GM03348 (cell line): ENCODE data around the gene ZNF175.
"Not testable (repeated sequence)": the region's sequence is repeated elsewhere in the genome, so short reads cannot be mapped to it uniquely, and the experiment has no call there.

Experiments
- DNase-seq: peaks from one replicate; pipeline ENCODE4 v3.0.0; 2012; ENCODE audit warnings: low spot score

ZNF175 gene

DNA sequence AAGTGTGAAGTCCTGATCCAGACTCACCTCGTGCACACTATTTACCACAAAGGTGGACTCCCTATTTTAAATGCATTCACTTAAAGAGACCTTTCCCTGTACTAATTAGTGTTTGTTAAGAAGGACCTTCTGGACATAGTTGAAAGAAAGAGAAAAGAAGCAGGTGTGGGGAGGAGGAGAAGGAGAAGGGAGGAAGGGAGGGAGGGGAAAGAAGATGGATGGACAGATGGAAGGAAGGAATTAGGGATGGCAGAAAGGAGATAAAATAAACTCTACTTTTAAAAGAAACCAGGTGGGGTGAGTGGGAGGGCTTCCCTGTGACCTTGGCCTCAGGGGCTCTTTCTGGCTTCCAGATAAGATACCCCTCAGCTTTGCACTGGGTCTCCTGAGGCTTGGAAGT lies 21.4 kb downstream of the ZNF175 start:
- no peak for DNase-seq

DNA sequence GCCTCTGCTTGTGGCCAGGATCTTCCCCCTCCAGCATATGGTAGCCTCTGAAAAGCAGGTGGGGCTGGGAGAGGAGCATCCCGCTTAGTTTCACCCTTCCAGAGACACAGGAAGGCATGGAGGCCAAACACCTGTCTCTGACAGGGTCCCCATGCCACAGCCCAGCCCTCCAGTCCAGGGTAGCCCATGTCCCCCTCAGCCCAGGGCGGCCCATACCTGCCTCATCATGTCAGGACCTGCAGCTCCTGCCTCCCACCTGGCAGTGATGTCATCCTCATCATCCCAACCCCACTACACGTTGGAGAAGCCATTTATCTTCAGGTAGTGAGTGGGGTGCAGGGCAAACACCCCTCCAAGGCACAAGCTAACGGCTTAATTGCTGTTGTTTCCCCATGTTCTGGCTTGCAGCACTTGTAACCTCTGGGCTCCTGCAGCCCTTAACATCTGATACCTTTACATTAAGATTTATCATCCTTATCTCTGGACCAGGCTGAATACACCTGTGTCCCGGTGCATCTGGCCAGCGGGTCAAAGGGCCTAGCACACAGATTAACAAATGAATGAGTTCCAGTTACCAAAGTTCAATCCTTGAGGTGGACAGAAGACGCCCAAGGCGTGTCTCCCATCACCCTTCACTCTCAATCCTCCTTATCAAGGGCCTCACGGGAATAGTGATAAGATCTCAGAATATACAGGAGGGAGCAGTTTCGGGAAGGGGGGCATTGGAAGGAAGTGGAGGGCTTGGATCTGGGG lies 22.2 kb downstream of the ZNF175 start:
- no peak for DNase-seq

DNA sequence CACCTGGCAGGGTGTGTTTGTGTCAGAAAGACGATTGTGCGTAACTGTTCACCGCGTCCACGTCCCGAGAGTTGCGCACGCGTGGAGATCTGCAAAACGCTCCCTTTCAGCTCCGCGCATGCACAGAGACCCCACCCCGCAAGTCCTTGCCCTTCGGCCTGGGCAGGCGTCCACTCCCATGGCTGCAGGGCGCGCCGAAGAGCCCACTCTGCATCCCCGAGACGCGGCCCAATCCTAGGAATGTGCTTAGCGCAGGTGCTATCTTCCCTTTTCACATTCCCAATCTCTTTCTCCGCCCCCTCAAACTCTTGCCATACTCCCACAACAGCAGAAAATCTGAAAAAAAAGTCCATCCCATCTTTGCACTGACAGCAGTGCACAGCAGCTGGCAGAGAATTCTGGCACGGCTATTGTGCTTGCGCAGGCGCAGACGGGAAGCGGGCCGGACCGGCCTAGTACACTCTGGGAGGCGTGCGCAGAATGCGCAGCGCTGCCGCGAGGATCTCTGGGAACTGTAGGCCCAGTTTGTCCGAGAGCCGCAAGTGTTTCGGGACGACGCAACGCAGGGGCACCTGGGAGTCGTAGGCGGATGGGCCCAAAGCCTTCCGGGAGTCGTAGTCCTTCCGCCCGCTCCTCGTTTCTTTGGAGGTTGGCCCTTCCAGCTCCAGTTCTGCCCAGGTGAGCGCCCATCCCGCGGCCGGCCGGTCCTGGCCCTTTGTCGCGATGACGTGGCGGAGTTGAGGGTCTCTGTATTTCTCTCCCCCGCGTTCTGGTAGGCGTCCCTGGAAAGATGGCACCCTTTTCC lies 23.1 kb downstream of the ZNF175 start:
- peak; percentile 99 for DNase-seq

DNA sequence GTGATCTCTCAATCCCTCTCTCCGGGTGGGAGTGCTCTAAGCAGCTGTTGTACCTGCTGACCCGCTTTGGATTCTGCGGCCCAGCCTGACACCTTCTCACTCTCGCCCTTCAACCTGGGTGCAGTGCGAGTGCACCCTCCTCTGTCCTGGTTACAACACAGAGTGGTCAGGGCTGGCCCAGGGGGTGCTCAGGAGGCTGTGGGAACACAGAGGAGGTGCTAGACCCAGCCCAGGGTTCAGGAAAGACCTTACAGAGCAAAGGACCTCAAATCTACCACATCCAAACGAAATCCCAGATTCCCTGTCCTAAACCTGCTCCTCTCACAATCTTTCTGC lies 23.7 kb downstream of the ZNF175 start:
- DNase-seq, result no peak

DNA sequence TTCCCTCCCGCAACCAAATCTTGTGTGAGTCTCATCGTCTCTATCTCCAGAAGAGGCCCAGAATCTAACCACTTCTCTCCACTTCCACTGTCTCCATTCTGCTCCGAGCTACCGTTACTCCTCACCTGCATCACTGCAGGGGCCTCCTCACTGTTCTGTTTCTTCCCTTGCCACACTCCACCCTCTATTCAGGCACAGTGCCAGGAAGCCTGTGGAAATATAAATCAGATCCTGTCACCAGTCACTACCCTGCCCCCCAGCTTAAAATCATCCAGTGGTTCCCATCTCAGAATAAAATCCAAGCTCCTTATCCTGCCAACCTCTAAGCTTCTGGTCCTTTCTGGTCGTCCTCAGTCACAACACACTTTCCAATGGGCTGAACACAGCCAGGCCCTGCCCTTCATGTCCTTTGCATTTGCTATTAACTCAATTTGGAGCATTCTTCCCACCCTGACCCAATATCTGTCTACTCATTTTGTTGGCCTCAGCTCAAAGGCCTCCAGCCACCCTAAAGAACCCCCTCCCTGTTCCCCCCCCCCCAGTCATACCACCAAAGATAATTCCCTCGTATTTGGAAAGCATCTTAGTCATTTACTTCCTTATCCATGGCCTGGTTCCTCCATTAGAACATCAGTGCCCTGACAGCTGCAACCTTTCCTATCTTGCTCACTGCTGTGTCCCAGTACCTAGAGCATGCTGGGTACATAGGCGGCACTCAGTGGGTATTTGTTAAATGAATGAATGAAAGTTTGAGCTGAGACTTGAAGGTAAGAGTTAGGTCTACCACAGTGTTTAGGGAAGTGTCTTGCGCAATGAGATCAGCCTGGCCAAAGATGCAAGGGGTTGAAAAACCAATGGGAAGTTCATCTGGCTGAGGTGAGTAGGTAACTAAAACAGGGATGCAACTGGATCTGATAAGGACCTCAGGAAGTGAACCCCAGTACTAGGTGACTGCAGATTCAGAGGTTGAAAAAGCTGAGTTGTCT lies 24.4 kb downstream of the ZNF175 start:
- DNase-seq, result no peak

DNA sequence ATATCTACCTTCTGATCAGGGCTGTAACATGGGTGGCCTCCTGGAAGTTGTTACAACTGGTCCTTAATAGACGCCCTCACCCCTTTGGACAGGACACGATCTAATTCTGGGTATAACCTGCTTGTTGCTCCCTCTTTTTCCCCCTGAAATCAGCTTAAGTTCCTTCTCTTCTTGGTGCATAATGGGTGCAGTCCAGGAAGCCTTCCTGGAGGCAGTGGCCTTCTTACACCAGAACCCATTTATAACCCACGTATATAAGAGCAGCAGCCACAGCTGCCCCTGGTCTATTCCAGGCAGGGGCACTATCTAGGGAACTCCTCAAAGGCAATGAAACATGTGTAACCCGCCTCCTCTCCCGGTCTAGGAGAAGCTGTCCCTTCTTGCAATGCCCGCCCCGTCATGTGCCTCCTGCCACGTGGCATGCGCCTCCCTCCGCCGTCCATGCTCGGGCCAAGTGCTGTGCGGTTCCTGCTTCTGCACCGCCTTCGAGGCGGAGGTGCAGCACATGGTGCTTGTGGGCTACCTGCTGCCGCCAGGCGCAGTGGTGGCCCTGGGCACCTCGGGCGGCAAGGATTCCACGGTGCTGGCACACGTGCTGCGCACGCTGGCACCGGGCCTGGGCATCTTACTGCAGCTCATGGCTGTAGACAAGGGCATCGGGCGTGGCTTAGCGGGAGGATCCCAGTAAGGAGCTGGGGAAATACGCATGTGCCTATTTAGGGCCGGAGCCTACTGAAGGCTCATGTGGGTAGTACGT lies 27.3 kb downstream of the ZNF175 start:
- DNase-seq, result no peak

DNA sequence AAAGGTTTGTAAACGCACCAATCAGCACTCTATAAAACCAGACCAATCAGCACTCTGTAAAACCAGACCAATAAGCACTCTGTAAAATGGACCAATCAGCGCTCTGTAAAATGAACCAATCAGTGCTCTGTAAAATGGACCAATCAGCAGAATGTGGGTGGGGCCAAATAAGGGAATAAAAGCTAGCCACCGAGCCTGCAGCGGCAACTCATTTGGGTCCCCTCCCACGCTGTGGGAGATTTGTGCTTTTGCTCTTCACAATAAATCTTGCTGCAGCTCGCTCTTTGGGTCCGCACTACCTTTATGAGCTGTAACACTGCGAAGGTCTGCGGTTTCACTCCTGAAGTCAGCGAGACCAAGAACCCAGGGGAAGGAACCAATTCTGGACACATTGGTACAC lies 28.0 kb downstream of the ZNF175 start:
- no peak for DNase-seq

DNA sequence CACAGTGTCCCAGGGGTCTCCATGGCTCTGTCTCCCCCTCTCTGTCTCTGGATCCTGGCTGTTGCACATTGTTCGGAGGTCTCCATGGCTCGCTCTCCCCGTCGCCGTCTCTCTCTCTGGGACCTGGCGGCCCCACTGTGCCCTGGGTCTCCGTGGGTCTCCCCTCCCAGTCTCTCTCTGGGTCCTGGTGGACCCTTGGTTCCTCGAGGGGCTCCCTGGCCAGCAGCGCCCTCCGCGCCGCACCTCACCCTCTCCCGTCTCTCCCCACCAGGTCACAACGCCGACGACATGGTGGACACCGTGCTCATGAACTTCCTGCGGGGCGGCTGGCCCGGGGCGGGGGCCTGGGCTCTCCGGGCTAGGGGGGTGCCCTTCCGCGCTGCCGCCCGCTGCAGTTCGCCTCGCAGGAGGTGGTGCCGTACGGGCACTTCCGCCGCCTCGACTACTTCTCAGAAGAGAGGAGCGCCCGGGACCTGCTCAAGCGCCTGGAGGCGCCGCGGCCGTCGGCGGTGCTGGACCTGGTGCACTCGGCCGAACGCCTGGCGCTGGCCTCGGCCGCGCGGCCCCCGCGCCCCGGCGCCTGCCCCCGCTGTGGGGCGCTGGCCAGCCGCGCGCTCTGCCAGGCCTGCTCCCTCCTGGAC lies 30.0 kb downstream of the ZNF175 start:
- DNase-seq, result no peak

DNA sequence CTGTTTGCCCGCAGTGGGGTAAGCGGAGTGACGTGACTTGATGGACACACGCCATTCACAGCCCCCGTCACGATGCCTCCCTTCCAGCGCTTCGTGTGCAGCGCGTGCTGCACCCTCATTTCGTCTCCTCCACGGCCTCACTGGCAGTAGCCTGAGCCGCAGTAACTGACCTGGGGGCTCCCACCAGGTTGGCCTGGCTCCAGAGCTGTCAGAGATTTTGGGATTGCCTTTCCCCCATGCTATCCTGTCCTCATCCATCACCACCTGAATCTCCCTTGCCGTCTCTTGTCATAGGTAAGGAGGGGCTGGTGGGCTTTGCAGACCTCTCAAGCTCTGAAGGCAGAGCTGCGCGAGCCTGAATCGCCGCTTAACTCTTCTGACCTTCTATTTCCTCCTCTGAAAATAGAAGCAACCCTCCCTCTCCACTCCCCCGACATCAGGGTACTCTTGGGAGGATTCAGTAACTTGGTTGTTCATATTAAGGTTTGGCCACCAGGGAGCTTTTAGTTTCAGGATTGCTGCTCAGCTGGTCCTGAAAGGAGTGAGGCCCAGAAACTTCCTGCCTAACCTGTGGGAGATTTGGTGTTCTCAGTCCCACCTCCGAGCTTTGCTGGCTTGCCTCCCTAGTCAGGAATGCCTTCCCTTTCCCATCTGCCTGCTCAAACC lies 31.2 kb downstream of the ZNF175 start:
- no peak for DNase-seq

DNA sequence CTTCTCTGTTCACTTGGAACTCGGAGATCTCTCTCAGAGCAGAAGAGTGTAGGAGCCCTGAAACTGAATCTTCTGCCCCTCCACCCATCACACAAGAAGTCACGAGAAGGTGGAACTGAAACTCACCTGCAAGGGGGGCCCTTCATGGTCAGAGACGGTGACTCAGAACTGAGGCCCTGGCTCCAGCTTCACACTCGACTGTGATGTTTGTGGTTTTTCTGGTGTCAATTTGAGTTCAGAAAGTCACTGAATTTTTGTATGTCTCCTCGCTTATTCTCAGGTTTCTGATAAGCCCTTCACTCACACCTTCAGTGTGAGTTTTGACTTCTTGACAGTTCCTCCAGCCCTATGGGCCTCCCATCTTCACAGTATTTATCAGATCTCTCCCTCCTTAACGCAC lies 36.0 kb downstream of the ZNF175 start:
- DNase-seq, result no peak

DNA sequence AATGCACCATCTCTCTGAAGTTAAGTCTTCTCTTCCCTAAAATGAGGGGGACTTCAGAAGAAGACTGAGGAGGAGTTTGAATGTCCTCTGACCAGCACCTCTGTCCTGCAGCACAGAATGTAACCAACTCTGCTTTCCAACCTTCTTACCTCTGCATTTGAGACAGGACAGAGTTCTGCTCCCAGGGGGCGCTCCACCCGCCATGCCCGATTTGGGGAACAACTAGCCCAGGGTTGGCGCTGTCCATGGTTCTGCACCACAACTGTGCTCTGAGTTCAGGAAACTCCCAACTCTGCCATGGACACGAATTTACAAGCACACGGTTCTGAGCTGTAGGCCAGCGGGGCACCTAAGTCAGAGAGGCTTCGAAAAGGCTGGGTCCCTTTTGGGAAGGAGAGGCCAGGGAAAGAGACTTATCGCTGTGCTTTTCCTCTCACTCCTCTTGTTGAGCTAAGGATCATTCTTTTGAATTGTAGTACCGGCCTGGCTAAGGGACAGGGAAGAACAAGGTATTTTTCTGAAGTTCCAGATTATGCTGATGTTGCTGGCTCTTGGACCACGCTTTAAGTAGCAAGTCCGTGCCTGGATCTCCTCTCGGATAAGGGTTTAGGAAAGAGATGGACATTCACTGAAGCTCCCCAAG lies 37.0 kb downstream of the ZNF175 start:
- DNase-seq, result peak; percentile 81

DNA sequence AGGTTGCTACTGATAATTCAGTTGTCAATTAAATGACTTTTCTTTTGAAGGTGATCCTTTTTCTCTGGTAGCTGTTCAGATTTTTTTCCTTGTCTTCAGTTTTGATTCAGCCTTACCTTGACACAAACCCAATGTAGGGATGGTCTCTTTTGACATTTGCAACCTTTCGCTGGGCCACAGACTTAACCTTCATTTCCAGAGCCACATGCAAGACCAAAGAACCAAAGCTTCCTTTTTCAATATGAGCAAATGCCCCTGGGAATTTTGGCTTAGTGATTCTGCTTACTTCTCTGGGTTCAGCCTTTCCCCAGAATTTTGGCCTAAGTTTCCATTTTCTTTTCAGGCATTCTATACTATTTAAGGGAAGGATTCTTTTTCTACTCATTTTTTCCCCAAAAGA lies 39.5 kb downstream of the ZNF175 start:
- DNase-seq, result no peak

DNA sequence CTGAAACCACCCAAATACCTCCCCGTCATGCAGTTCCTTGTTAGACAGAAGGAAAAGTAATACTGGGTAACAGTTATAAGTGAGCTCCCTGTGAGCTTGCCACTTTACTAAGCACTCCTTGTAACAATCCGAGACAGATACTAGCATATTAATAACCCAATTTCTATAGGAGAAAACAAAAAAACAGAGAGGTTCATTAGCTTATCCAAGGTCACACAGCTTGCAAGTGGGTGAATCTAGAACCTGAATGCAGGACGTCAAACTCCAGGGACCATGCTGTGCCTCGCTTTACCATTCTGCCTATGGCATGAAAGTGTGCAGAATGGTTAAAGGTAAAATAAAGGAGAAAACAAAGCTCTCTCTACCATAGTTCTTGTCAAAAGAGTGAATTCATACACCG lies 43.7 kb downstream of the ZNF175 start:
- no peak for DNase-seq

DNA sequence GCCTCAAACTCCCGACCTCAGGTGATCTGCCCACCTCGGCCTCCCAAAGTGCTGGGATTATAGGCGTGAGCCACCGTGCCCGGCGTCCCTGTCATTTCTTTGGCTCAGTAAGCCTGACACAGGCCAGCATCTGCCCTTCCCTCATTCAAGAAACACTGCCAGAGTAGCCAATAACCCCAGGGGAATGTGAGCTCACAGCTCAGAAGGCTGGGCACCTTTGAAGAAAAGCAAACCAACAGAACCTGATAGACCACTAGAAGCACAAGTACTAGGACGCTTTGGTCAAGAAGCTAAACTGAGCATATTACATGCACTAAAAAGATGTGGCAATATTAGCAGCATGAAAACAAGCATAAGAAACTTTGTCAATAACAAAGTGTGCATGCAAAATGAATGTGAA lies 44.9 kb downstream of the ZNF175 start:
- DNase-seq, result no peak

DNA sequence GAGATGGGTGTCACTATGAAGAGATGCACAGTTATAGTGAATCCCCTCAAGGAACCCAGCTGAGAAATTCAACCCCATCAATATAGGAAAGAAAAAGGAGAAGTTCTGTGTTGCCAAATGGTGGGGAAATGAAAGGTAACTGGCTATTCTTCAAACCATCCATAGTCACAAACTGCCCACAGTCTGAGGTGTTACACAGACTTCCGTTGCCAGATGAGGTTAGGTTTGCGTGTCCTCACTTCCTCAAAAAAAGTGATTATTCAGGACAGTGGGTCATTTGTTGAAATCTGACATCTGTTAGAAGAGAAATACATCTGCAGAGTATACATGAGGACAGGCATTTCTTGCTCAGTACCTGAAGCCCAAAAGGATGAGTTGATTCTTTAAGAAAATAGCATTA lies 50.1 kb downstream of the ZNF175 start:
- no peak for DNase-seq

DNA sequence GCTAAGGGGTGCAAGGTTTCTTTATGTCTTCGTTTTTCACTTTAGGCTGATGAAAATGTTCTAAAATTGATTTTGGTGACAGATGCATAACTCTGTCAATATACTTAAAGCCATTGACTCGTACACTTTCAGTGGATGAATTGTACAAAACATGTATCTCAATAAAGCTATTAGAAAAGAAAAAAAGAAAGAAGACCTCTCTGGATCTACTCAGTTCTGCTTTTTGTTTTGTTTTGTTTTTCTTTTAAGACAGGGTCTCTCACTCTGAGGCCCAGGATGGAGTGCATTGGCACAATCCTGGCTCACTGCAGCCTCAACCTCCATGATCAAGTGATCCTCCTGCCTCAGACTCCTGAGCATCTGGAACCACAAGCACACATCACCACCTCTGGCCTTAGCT lies 55.6 kb downstream of the ZNF175 start:
- no peak for DNase-seq

DNA sequence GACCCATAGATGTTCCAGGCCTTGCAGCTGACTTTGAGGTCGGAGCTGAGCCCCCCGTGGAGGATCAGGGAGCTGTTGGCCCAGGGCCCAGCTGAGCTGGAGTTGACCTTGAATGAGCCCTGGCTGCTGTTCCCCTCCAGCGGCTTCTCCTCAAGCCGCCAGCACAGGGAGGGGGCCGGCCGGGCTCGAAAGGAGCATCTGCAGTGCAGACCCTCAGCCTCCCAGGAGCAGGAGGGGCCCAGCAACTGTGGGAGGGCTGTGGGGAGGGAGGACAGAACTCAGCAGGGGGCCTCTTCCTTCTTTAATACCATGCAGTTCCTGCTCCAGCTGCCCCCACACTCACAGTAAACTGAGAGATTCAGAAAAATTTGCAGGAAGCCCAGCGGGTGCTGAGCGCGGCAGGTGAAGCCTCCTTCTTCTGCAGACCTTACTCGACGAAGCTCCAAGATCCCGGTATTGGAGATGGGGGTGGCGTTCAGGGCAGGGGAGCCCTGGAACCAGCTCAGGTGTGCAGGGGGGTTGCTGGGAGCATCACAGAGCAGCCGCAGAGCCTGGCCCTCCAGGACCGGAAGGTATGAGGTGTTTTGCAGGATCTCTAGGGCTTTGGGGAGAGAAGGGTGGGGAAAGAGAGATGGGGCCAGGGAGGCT lies 56.5 kb downstream of the ZNF175 start:
- DNase-seq, result no peak

DNA sequence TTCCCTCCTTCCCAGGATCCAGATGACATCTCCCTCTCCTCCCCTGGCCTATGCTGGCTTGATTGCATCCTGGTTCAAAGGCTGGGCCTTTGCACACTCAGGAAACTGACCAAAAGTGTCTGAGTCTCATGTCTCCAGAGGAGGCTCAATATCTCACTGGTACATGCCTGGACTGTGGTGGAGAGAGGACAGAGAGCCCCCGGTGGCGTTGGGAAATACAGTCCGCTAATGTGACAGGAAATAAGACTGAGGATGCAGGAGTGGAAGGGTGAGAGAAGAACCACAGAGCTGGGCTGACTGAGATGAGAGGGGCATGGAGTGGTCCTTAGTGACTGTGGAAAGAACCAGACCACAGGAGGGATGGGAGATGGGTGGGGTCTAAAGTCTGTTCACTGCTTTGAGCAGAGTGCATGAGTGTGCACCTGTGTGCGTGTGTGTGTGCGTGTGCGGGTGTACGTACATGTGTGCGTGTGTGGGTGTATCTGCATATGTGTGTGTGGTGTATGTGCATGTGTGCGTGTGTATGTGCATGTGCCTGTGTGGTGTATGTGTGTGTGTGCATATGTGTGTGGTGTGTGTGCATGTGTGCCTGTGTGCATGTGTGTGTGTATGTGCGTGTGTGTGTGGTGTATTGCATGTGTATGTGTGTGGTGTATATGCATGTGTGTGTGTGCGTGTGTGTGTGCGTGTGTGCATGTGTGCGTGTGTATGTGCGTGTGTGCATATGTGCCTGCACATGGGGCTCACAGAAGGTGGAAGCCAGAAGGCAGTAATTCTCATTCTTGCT lies 57.3 kb downstream of the ZNF175 start:
- DNase-seq, result no peak

DNA sequence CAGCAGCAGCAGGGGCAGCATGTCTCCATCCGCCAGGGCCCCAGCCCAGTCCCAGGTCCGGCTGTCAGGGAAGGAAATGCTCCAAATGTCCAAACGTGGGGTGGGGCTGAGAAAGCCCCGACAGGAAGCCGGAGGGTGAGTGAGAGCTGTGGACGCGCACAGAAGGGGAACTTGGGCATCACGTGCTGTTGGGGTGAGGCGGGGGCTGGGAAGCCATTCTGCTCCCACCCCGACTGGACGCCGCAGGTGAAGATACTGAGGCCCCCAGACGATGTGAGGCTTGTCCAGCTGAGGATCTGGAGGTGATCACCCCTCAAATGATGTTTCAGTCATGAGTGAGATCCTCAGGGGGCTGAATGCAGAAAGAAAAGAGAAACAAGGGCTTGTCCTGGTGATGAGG lies 59.2 kb downstream of the ZNF175 start, which contains the start of gene SIGLEC5:
Gene SIGLEC5 (minus strand): TSS at position 87 of the 400 bp plus-strand sequence. CDS start 66 bp downstream, at position 21.
- not testable (repeated sequence) for DNase-seq
